Vein endothelial cell (primary cell): ENCODE results near the gene BLTP1. TPM values are rescaled to one million over a fixed set of nuclear protein-coding genes. Genes with fewer than 3 reads are reported as not detected.

Experiments
- total RNA-seq: library from RNA; depleted of rRNA; stranded (reverse); fragments of >200 nt; gene quantifications from 2 replicates; pipeline ENCODE4 v1.2.3, GENCODE V29; 2012

BLTP1 gene, protein sequence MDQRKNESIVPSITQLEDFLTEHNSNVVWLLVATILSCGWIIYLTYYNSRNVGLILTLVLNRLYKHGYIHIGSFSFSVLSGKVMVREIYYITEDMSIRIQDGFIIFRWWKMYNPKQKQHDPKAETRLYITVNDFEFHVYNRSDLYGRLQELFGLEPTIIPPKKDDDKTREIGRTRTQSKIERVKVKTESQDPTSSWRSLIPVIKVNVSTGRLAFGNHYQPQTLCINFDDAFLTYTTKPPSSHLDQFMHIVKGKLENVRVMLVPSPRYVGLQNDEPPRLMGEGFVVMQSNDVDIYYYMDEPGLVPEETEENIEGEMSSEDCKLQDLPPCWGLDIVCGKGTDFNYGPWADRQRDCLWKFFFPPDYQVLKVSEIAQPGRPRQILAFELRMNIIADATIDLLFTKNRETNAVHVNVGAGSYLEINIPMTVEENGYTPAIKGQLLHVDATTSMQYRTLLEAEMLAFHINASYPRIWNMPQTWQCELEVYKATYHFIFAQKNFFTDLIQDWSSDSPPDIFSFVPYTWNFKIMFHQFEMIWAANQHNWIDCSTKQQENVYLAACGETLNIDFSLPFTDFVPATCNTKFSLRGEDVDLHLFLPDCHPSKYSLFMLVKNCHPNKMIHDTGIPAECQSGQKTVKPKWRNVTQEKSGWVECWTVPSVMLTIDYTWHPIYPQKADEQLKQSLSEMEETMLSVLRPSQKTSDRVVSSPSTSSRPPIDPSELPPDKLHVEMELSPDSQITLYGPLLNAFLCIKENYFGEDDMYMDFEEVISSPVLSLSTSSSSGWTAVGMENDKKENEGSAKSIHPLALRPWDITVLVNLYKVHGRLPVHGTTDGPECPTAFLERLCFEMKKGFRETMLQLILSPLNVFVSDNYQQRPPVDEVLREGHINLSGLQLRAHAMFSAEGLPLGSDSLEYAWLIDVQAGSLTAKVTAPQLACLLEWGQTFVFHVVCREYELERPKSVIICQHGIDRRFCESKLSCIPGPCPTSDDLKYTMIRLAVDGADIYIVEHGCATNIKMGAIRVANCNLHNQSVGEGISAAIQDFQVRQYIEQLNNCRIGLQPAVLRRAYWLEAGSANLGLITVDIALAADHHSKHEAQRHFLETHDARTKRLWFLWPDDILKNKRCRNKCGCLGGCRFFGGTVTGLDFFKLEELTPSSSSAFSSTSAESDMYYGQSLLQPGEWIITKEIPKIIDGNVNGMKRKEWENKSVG (N-terminal part only)
- total RNA-seq, result 79.0 and 83.7 TPM in 2 replicates

DNA sequence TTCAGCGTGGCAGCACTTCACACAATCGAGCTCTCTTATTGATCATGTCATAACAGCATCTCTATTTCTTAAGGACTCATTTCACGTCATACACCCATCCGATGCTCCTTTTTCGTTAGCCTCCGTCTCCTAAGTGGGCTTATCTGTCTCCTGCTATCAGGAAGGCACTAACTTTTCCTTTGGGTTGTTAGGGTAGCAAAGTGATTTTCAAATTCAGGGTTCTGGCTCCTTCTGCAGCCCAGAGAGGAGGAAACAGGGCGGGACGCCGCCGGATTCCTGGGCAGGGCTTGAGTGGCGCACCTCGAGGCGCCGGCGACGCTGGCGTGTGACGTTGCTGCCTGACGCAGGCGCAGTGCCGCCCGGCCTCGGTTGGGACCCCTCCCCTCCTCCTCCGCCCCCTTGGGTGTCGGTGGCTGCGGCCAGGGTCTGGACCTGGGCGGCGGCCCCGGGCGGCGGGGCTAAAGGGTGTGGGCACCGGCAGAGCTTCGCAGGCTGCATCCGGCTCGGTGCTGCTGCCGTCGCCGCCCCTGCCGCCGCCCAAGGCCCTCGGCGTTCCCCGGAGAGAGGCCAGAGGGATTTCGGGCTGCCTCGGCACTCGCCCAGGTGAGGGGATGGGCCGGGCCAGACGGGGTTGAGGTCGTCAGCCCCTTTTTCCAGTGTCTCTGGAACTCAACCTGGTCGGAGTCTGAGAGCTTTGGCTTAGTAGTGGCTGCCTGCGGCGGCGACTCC is at the start of gene BLTP1:
TSS of gene BLTP1 (plus strand) at position 350 of the 729 bp plus-strand sequence. CDS start 18,317 bp downstream, outside the sequence.

Other genes starting within 250 kb of the BLTP1 start
- gene TRPC3, start 200.3 kb upstream of the BLTP1 start, total RNA-seq, result not detected in 2 replicates
- not detected in 2 replicates for gene ADAD1, start 226.7 kb downstream of the BLTP1 start, total RNA-seq